Measurements from ENCODE around the gene ABHD8.

ABHD8 gene

GRCh38 chr19:17334414-17335409 is 31.5 kb upstream of the ABHD8 start, which contains the start of gene ANO8:
Gene ANO8, minus strand, starts transcription at chr19:17334855. Its CDS starts 185 bp downstream, at chr19:17334670.
- peak in 55 of 56 donors; percentile 70 to 96 (median 90) for DNase-seq

GRCh38 chr19:17333611-17334413 is 30.6 kb upstream of the ABHD8 start:
- peak in 15 of 56 donors; percentile 15 to 49 (median 30) for DNase-seq

GRCh38 chr19:17332677-17333581 is 29.7 kb upstream of the ABHD8 start:
- DNase-seq = peak in 29 of 56 donors; percentile 6 to 83 (median 41)

- DNase-seq = no peak
Measured at GRCh38 chr19:17332360-17332676, 29.1 kb upstream of the ABHD8 start.

- DNase-seq = no peak
Measured at GRCh38 chr19:17331045-17331558, 27.9 kb upstream of the ABHD8 start.

- DNase-seq = no peak
Measured at GRCh38 chr19:17330262-17331044, 27.2 kb upstream of the ABHD8 start.

DNA sequence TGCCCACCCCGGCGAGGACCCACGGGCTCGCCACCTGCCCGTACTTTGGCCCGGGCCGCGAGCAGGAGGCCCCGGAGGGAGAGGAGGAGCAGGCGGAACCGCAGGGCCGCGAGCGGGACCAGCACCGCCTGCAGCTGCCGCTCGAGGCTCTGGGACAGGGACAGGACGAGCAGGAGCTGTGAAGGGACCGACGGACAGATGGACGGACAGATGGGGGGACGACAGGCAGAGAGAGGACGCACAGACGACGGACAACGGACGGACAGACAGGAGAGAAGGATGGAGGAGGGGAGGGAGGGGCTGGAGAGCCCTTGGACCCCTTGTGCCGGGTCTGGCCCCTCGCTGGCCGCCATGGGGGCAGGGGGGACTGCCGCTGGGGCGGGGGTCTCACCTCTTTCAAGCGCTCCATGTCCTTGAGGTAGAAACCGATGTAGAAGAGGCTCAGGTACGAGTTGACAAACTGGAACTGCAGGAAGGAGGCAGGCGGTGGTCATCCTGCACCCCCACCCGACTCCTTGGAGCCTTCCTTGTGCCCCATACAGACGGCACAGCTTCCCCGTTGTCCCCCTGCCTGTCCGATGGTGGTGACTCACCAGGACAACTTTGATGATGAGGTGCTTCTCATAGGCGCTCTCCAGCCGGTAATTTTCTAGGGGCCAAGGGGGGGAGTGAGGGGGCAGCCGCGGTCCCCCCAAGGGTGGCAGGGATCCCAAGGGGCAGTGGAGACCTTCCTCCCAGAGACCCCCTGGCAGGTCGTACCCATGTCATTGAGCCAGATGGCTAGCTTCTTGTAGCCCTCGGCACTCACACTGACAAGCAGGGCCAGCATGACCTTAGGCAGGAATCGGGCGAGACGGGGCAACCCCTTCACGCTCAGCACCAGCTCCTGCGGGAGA is 26.4 kb upstream of the ABHD8 start:
- no peak for DNase-seq

DNA sequence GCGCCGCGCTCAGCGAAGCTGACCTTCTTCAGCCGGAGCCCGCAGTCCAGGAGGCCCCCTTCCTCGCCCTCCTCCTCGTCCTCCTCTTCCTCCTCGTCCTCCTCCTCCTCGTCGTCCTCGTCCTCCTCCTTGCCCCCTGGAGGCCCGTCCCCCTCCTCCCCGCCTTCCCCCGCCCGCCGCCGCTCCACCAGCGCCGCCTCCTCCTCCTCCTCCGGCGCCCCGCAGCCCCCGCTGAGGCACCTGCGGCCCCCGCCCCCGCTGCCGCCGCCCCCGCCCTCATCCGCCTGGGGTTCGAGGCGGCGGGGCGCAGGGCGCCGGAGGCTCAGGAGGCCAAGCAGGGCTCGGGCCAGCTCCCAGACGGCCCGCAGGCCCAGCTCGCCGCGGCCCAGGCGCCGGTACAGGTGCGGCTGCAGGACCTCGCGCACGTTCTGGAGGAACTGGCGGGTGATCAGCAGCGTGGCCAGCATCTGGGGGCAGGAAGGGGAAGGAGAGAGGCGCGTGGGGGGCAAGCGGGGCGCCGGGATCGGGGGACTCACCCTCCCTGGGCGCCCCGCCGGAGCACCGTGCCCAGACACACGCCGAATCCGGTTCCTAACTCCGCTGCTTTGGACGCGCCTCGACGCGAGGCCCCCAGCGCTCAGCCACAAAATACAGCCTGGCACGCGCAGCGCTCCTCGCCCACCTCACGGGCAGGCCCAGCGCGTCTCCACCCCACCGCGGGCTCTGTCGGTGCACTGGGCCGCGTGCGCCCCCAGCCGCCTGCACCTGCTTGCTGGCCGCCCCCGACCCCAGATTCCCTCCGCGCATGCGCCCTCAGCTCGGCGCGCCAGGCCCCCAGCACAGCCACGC is 25.5 kb upstream of the ABHD8 start:
- no peak for DNase-seq

GRCh38 chr19:17327654-17328516 is 24.7 kb upstream of the ABHD8 start:
- DNase-seq = no peak

GRCh38 chr19:17327068-17327653 is 23.9 kb upstream of the ABHD8 start:
- no peak for DNase-seq

- no peak for DNase-seq
Measured at GRCh38 chr19:17326595-17326966, 23.4 kb upstream of the ABHD8 start.

- DNase-seq = peak in 48 of 56 donors; percentile 17 to 84 (median 50)
Measured at GRCh38 chr19:17325881-17326594, 22.8 kb upstream of the ABHD8 start.

GRCh38 chr19:17325133-17325532 is 21.9 kb upstream of the ABHD8 start:
- DNase-seq = peak in 4 of 56 donors; percentile 10 to 31 (median 26)

DNA sequence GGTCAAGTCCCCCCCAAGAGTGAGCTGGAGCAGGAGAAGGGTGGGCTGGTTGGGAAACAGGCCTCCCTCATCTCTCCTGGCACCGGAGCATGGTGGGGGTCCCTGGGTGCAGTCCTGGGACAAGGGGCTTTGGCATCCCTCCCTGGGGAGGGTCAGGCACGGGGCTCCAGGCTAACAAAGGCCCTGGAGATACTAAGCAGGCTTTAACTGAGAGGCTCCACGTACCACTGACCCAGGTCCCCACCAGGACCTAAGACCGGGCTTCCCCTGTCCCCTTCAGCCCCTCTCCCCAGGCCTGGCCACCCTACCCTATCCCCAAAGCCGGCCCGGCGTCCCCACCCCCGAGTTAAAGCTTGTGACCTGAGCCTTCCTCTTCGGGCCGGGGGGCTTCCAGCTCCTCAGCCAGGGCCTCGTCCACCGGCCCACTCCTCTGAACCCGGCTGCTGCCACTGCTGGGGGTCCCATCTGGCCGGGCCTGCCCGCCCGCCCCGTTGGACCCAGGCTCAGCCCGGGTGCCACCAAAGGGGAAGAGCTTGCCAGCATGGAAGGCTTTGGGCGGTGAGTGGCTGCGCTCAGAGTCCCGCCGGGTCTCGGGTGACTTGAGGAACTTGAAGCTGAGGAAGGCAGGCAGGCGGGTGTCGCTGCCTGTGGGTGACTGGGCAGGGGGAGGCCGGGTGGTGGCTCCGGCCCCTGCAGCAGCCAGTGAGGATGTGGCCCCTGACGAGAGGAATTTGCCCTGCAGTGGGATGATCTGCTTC is 21.3 kb upstream of the ABHD8 start:
- DNase-seq = no peak

DNA sequence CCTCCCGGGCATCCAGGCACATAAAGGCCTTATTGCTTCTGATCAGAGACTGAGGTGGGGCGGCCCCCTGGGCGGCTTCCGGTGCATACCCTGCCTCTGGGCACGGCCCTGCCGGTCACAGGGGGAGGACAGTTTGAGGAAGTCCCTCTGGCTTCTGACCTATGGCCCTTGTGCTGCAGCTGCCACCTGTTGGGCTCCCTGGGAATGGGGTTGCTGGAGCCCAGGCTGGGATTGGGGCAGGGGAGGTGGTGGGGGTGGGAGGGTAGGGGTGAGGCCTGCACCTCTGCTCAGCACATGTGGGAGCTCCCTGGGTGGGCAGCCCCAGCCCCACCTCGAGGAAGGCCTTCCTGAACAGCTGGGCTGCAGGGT is 20.7 kb upstream of the ABHD8 start:
- peak in 1 of 56 donors; percentile 32 for DNase-seq

All from amygdala (tissue), 56 donors.